WTC11 (cell line): ENCODE data around the gene CLCA1. TPM values are rescaled to one million over a fixed set of nuclear protein-coding genes. Genes with fewer than 3 reads are reported as not detected.

Experiments used
- ATAC-seq: fragments of 200-7000 bp; cut with Tn5 transposase; 2 replicates; pipeline ENCODE4 v1.10.0; 2021; ENCODE audit warnings: mild to moderate bottlenecking, moderate library complexity
- CTCF ChIA-PET: fragments of 300-600 bp; sonication (Branson Sonifier 250); formaldehyde crosslinking; loops from one replicate; lab custom pipeline; 2021; ENCODE audit warnings: antibody characterized with exemption; lab: Charles Lee
- POLR2A ChIA-PET: fragments of 350-600 bp; sonication (Branson Sonifier 250); formaldehyde crosslinking; loops from one replicate; lab custom pipeline; 2021; ENCODE audit warnings: antibody characterized with exemption; lab: Charles Lee
- DNase-seq: peaks from one replicate; pipeline ENCODE4 v3.0.0; 2021; ENCODE audit warnings: low spot score
- H3K27ac Mint-ChIP-seq: 2 replicates; pipeline ENCODE4 v1.8.0; 2021; ENCODE audit warnings: mixed read lengths
- H3K27me3 Mint-ChIP-seq: 2 replicates; pipeline ENCODE4 v1.8.0; 2021; ENCODE audit warnings: low read depth, mild to moderate bottlenecking, moderate library complexity, mixed read lengths
- H3K36me3 Mint-ChIP-seq: 2 replicates; pipeline ENCODE4 v1.8.0; 2021; ENCODE audit warnings: mixed read lengths
- H3K4me1 Mint-ChIP-seq: 2 replicates; pipeline ENCODE4 v1.8.0; 2022; ENCODE audit warnings: mixed read lengths
- H3K4me3 Mint-ChIP-seq: 2 replicates; pipeline ENCODE4 v1.8.0; 2021; ENCODE audit warnings: mild to moderate bottlenecking, moderate library complexity, mixed read lengths
- H3K9me3 Mint-ChIP-seq: 2 replicates; pipeline ENCODE4 v1.8.0; 2021; ENCODE audit warnings: mixed read lengths
- ARID4B ChIP-seq: sonication (generic); formaldehyde crosslinking; IDR thresholded peaks from 2 replicates; pipeline ENCODE4 v1.8.0; 2023; ENCODE audit warnings: missing genetic modification reagents, mild to moderate bottlenecking, borderline replicate concordance
- CREB1 ChIP-seq: sonication (generic); formaldehyde crosslinking; IDR thresholded peaks from 2 replicates; pipeline ENCODE4 v1.8.0; 2023; ENCODE audit warnings: mild to moderate bottlenecking, missing genetic modification reagents
- GRHL2 ChIP-seq: fragments of 250-450 bp; sonication (Bioruptor Pico); IDR thresholded peaks from 2 replicates; pipeline ENCODE4 v1.8.0; 2022; ENCODE audit warnings: mild to moderate bottlenecking, moderate library complexity; ENCODE audit not compliant: insufficient replicate concordance, severe bottlenecking
- HMGXB4 ChIP-seq: sonication (generic); formaldehyde crosslinking; IDR thresholded peaks from 2 replicates; pipeline ENCODE4 v1.8.1; 2023; ENCODE audit warnings: mild to moderate bottlenecking, moderate library complexity, missing genetic modification reagents
- MXD4 ChIP-seq: fragments of 250-450 bp; sonication (Bioruptor Pico); IDR thresholded peaks from 2 replicates; pipeline ENCODE4 v1.8.0; 2021; ENCODE audit warnings: mild to moderate bottlenecking, moderate library complexity, borderline replicate concordance
- NFYB ChIP-seq: sonication (generic); formaldehyde crosslinking; conservative IDR thresholded peaks from 2 replicates; pipeline ENCODE4 v1.8.0; 2022; ENCODE audit warnings: low read depth, missing genetic modification reagents
- NR2C2 ChIP-seq: sonication (generic); formaldehyde crosslinking; IDR thresholded peaks from 2 replicates; pipeline ENCODE4 v1.8.0; 2022; ENCODE audit warnings: mild to moderate bottlenecking, missing genetic modification reagents
- SP1 ChIP-seq: sonication (generic); formaldehyde crosslinking; conservative IDR thresholded peaks from 2 replicates; pipeline ENCODE4 v1.8.1; 2022; ENCODE audit warnings: missing genetic modification reagents
- STAT6 ChIP-seq: sonication (generic); formaldehyde crosslinking; conservative IDR thresholded peaks from 2 replicates; pipeline ENCODE4 v1.8.1; 2023; ENCODE audit warnings: mild to moderate bottlenecking, low read depth, missing genetic modification reagents, moderate library complexity
- ZBTB21 ChIP-seq: sonication (generic); formaldehyde crosslinking; IDR thresholded peaks from 2 replicates; pipeline ENCODE4 v1.8.1; 2023; ENCODE audit warnings: mild to moderate bottlenecking, missing genetic modification reagents, borderline replicate concordance
- ZNF138 ChIP-seq: sonication (generic); formaldehyde crosslinking; conservative IDR thresholded peaks from 2 replicates; pipeline ENCODE4 v1.8.1; 2022; ENCODE audit warnings: mild to moderate bottlenecking, moderate library complexity, missing genetic modification reagents
- ZNF232 ChIP-seq: sonication (generic); formaldehyde crosslinking; IDR thresholded peaks from 2 replicates; pipeline ENCODE4 v1.8.0; 2022; ENCODE audit warnings: mild to moderate bottlenecking, missing genetic modification reagents
- ZNF281 ChIP-seq: sonication (generic); formaldehyde crosslinking; IDR thresholded peaks from 2 replicates; pipeline ENCODE4 v1.8.0; 2023; ENCODE audit warnings: mild to moderate bottlenecking, missing genetic modification reagents
- ZNF416 ChIP-seq: fragments of 250-450 bp; sonication (Bioruptor Pico); IDR thresholded peaks from 2 replicates; pipeline ENCODE4 v1.9.0; 2021; ENCODE audit warnings: mild to moderate bottlenecking, inconsistent platforms
- ZNF512 ChIP-seq: sonication (generic); formaldehyde crosslinking; IDR thresholded peaks from 2 replicates; pipeline ENCODE4 v1.8.1; 2022; ENCODE audit warnings: missing genetic modification reagents, borderline replicate concordance
- total RNA-seq: library from RNA; stranded (reverse); gene quantifications from 3 replicates; pipeline ENCODE4 v1.2.3, GENCODE V29; 2021

Gene CLCA1
- total RNA-seq, 1 experiment from 2014 or later = 0.11 TPM

- TF ChIP-seq ZNF281 (CRISPR knock-in tag) = no peak
- no peak for TF ChIP-seq ZNF512 (CRISPR knock-in tag)
- TF ChIP-seq ZNF138 (CRISPR knock-in tag) = no peak
Measured at GRCh38 chr1:86522240-86522639, 53.5 kb downstream of the CLCA1 start (continued).

- no peaks in the 10 kb centered on the region for H3K27me3 Mint-ChIP-seq
- H3K36me3 Mint-ChIP-seq = peaks cover 18% of the 10 kb centered on the region
- H3K27ac Mint-ChIP-seq = no peak overlapping the region
- ChIA-PET CTCF (no interaction called here), POLR2A (no interaction called here)
- no peak for DNase-seq
- H3K4me1 Mint-ChIP-seq = no peaks in the 10 kb centered on the region
- H3K9me3 Mint-ChIP-seq = peaks cover 32% of the 10 kb centered on the region
- ATAC-seq = no peak
- no peak for TF ChIP-seq ARID4B
- no peak for TF ChIP-seq ZNF416 (CRISPR knock-in tag)
- no peak for TF ChIP-seq STAT6
- TF ChIP-seq SP1 (CRISPR knock-in tag) = no peak
- TF ChIP-seq GRHL2 (CRISPR knock-in tag) = no peak
- no peak for TF ChIP-seq NFYB (CRISPR knock-in tag)
- no peak for TF ChIP-seq ZBTB21 (CRISPR knock-in tag)
- no peak for TF ChIP-seq MXD4
- TF ChIP-seq NR2C2 (CRISPR knock-in tag) = no peak
- TF ChIP-seq HMGXB4 (CRISPR knock-in tag) = no peak
- TF ChIP-seq ZNF232 = no peak
- TF ChIP-seq CREB1 (CRISPR knock-in tag) = no peak
- H3K4me3 Mint-ChIP-seq = no peak overlapping the region
Measured at GRCh38 chr1:86523670-86524354, 55.1 kb downstream of the CLCA1 start.
